Measurements from ENCODE around the gene MBTPS1. TPM values are rescaled to one million over a fixed set of nuclear protein-coding genes. Genes with fewer than 3 reads are reported as not detected.

The MBTPS1 gene
- polyA plus RNA-seq, 3 donors: 26.4 to 73.8 (median 28.0) TPM

- intact Hi-C loops (cut with micrococcal nuclease): no loop called here
- no peak overlapping the region for H3K27ac ChIP-seq (ENCODE audit: low read depth in 1 of 2, low read length in 2 of 2)
- H4K20me1 ChIP-seq (ENCODE audit: insufficient read depth, low read length): no peaks in the 10 kb centered on the region
- DNase-seq: no peak
- 87% methylated on average over 8 of the region's 8 CpGs for WGBS (ENCODE audit: insufficient coverage)
- Mint-ChIP-seq H3K36me3 (peaks cover 0 to 2% of the 10 kb centered on the region in 2 donors), H3K4me3 (no peak overlapping the region), H3K4me1 (no peaks in the 10 kb centered on the region), H3K27ac (no peak overlapping the region), H3K9me3 (peaks cover 5 to 24% (median 16%) of the 10 kb centered on the region in 7 donors), H3K27me3 (ENCODE audit: low read depth in 3 of 3) (peaks cover 54 to 77% (median 68%) of the 10 kb centered on the region in 3 donors)
- no peaks in the 10 kb centered on the region for H3K4me1 ChIP-seq (ENCODE audit: control insufficient read depth in 1 of 2, insufficient read depth in 2 of 2, low read length in 2 of 2)
- H3K79me2 ChIP-seq (ENCODE audit: insufficient read depth, low read length): no peaks in the 10 kb centered on the region
- no peaks in the 10 kb centered on the region for H3K36me3 ChIP-seq (replicated peaks in 1 of 2; ENCODE audit: control insufficient read depth in 1 of 2, insufficient read depth in 2 of 2, low read length in 2 of 2)
- H3K27me3 ChIP-seq (ENCODE audit: control insufficient read depth in 2 of 2, insufficient read depth in 2 of 2, low read length in 2 of 2): peaks cover 0 to 35% of the 10 kb centered on the region in 2 donors
- TF ChIP-seq CTCF (IDR thresholded peaks at IDR 0.05): no peak
- H2AFZ ChIP-seq (ENCODE audit: insufficient read depth, low read depth, low read length, poor library complexity, severe bottlenecking): no peak overlapping the region
- peaks cover 7 to 12% of the 10 kb centered on the region in 2 donors for H3K9me3 ChIP-seq (replicated peaks in 1 of 2; ENCODE audit: control insufficient read depth in 1 of 2, insufficient read depth in 1 of 2, low read length in 2 of 2)
- no peak overlapping the region for H3K9ac ChIP-seq (ENCODE audit: insufficient read depth, low read length, poor library complexity, severe bottlenecking)
- no peak overlapping the region for H3K4me3 ChIP-seq (replicated peaks in 1 of 3; ENCODE audit: low read depth in 2 of 3, low read length in 3 of 3)
- H3K4me2 ChIP-seq (replicated peaks; ENCODE audit: extremely low read depth, low read length, poor library complexity, severe bottlenecking): no peak overlapping the region
Observed at GRCh38 chr16:84036982-84037425, 79.7 kb downstream of the MBTPS1 start.

- Histone ChIP-seq H3K27me3 (ENCODE audit: control insufficient read depth in 2 of 2, insufficient read depth in 2 of 2, low read length in 2 of 2) (peaks cover 0 to 39% of the 10 kb centered on the region in 2 donors), H2AFZ (ENCODE audit: insufficient read depth, low read depth, low read length, poor library complexity, severe bottlenecking) (no peak overlapping the region), H3K4me3 (replicated peaks in 1 of 3; ENCODE audit: low read depth in 2 of 3, low read length in 3 of 3) (no peak overlapping the region), H4K20me1 (ENCODE audit: insufficient read depth, low read length) (no peaks in the 10 kb centered on the region), H3K79me2 (ENCODE audit: insufficient read depth, low read length) (no peaks in the 10 kb centered on the region), H3K27ac (ENCODE audit: low read depth in 1 of 2, low read length in 2 of 2) (no peak overlapping the region), H3K36me3 (replicated peaks in 1 of 2; ENCODE audit: control insufficient read depth in 1 of 2, insufficient read depth in 2 of 2, low read length in 2 of 2) (no peaks in the 10 kb centered on the region), H3K4me2 (replicated peaks; ENCODE audit: extremely low read depth, low read length, poor library complexity, severe bottlenecking) (no peak overlapping the region), H3K9ac (ENCODE audit: insufficient read depth, low read length, poor library complexity, severe bottlenecking) (no peak overlapping the region), H3K4me1 (ENCODE audit: control insufficient read depth in 1 of 2, insufficient read depth in 2 of 2, low read length in 2 of 2) (no peaks in the 10 kb centered on the region), H3K9me3 (replicated peaks in 1 of 2; ENCODE audit: control insufficient read depth in 1 of 2, insufficient read depth in 1 of 2, low read length in 2 of 2) (peaks cover 12% of the 10 kb centered on the region in 2 donors)
- 69% methylated on average over 3 of the region's 3 CpGs for WGBS (ENCODE audit: insufficient coverage)
- Mint-ChIP-seq H3K27me3 (ENCODE audit: low read depth in 3 of 3) (peaks cover 55 to 78% (median 72%) of the 10 kb centered on the region in 3 donors), H3K9me3 (peaks cover 8 to 27% (median 21%) of the 10 kb centered on the region in 7 donors), H3K27ac (no peak overlapping the region), H3K36me3 (peaks cover 2 to 3% of the 10 kb centered on the region in 2 donors), H3K4me3 (no peak overlapping the region), H3K4me1 (no peaks in the 10 kb centered on the region)
- no peak for TF ChIP-seq CTCF (IDR thresholded peaks at IDR 0.05)
- intact Hi-C loops (cut with micrococcal nuclease): no loop called here
- no peak for DNase-seq
Observed at GRCh38 chr16:84036131-84036530, 80.6 kb downstream of the MBTPS1 start.

All from CD14-positive monocyte (primary cell).